NCI-H1436 treated with DMSO at 0.1 percent for 48 hours (cell line): ENCODE results near the gene STAT4.

Experiments used
- DNase-seq: peaks from one replicate; lab custom pipeline; 2025; lab: John Stamatoyannopoulos, UW

Gene STAT4

DNA sequence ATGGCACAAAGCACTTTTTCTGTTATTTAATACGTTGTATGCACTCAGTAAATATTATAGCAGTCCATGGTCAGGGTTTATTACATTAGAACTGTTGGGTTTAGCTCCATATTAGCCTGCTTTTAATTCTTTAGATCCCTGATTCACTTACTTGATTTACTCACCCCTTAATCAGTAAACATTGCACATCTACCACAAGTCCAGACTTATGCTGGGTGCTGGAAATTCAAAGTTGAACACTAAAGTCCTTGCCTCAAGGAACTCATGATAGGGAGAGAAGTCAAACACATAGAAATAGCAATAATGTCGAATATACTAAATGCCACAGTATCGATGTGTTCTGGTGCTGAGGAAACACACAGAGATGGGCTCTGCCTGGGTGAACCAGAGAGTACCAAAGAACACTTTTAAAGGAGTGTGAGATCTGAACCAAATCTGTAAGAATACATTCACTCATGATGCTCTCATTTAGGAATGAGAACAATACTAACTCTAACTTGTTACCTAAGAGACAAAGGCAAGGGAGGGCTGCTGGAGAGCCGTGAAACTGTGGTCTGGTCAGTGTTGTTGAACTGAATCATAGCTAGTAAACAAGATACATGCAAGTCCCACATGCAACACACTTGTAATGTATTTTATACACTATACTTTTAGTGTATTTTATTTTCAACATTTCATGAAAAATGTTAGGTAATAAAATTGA, 4.9 kb downstream of the STAT4 start:
- DNase-seq, result no peak

DNA sequence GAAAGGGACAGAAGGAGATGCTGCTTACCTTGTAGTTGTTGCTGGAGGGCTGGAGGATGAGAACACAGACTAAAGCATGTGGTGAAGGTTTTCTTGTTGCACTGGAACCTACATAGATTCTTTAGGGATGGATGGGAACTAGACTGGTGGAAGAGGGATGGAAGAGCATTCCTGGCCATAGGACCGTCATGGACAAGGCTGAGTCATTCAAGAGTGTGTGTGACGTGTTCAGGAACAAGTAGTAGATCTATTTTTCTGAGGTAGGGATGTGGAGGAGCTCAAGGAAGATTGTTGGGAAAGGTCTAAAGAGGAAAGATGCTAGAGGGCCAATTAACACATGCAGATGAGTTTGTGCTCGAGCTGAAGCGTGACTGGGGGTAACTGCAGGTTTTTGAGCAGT, 6.6 kb downstream of the STAT4 start:
- DNase-seq, result no peak

DNA sequence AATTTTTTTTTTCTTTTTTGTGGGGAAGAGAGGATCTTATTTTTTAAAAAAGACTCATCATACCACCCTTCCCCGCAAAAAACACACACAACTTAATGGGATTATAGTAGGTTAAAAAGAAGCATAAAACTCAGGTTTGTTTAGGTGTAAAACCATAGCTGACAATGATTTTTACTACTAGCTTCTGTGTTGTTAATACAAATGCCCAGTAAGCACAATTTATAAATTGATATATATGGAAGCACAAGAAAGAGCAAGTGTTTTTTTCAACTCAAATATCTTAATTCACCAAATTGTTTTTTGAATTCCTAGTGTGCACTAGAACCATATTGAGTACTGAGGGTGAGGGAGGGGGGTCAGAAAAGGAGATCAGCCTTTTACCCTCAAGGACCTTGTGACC, 7.0 kb downstream of the STAT4 start:
- no peak for DNase-seq

DNA sequence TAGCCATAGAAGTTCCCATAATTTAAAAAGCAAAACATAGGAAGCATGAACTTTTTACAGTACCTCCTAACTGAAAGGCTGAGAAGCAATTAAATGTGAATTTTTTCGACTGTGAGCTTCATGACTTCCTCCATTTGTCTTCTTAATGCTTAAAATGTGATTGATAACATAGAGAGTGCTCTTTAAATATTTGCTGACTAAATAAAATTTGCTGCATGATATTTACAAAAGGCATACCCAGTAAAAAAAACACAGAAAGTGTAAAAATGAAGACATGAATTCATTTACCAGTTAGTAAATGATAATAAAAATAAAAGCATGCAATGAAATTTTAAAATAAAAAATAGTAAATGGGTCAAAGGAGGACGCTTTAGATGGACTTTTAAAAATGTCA, 21.9 kb downstream of the STAT4 start:
- no peak for DNase-seq

DNA sequence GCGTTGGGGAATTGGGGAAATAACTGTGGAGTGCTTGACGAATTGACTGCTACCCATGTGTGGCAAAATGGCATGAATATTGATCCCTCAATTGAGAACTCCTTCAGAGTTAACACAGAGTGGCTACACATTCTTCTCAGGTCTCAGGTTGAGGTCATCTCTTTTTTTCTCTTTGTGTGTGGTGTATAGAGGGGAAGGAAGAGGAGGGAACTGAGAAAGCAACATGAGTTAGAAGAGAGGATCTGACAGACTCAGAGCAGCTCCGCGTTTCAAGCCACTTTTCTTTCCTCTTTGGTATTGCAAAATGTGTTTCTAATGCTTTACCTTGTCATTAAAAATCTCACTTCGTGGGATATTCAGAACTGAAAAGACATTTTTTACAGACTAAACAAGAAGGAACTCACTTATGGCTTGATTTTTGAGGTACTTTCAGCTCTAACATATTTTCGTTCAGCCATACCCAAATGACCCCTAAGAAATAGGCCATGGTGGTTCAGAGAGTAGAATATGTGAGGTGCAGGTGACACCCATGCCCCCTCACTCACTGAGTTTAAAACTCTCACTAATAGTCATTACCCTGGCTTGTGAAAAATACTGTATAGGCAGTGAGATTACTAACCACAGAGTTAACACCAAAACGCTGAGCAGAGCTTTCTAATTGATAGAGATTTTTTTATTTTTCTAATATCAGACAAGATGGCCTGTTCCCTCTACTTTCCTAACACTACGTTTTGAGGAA, 22.5 kb downstream of the STAT4 start:
- DNase-seq, result no peak

DNA sequence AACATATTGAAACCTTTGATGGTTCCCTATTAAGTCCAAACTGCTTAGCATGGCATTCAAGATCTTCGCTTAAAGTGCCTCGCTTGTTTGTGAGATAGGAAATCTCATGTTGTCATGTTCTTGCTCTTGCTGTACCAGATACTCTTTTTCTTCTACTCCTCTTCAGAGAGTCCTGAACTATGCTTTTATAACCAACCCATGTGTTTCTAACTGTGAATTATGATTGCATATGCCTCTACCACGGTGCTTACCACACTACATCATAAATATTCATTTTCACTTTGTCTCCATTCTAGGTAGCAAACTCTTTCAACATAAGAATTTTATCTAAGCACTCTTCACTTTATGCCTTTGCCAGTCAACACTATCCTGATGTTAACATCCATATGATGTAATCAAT, 23.6 kb downstream of the STAT4 start:
- DNase-seq, result no peak

DNA sequence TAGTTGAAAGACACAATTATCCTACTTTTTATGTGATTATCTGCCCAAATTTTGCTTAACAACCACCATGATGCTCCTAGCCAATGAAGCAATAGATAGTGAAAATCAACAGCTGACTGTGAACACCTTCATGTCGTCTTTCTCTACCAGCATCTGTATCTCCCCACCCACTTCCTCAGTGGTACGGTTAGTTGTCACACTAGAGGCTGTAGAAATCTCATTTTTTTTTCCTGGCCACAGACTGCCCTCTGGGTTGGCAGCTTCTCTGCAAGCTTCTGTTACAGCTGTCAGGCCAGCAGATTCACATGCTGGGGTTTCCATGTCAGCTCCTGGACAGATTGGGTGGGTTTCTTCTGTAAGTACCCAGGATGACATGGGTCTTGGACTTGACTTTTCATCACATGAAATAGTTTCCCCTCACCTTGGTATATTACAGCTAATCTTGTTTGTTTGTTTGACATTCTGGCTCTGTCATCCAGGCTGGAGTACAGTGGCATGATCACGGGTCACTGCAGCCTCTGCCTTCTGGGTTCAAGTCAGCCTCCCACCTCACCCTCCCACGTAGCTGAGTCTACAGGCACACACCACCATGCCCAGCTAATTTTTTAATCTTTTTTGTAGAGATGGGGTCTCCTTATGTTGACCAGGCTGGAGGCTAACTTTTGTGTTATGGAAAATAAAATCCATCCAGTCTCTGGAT, 24.3 kb downstream of the STAT4 start:
- no peak for DNase-seq

DNA sequence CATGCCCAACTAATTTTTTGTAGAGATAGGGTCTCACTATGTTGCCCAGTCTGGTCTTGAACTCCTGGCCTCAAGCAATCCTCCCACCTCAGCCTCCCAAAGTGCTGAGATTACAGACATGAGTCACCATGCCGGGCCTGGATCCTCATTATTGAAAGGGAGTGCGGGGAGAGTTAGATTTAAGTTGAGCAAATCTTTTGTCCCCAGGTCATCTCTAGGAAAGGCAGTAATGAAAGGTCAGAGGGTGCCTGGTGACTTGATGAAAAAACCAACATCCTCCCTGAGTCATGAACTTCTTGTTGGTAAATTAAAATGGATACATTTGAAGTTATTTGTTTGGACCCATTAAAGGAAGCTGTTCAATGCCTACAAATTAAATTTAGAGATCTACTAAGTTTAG, 25.1 kb downstream of the STAT4 start:
- DNase-seq, result no peak

DNA sequence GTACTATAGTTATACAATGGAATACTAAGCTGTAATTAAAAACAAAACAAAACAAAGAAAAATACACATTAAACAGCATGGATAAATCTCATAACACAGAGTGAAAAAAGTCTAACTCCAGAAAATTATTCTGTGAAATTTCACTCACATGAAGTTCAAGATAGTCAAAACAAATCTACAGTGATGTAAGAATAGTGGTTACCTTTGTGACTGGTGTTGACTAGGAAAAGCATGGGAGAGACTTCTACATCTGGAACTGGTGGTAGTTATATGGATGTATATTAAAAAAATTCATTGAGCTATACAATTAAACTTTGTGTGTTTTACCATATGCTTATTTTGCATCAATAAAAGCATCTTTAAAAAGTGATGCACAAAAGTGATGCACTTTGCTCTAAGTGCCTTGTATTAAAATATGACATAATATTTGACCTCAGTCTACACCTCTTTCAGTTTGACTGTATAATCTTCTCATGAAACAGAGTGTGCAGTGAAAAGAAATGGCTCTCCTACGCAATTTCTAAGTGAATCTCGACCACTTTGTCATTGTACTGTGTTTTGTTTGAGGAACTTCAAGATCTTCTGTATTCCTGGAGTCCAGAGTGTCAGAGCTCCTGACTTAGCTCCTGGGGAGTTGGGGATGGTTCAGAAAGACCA, 28.0 kb downstream of the STAT4 start:
- no peak for DNase-seq

DNA sequence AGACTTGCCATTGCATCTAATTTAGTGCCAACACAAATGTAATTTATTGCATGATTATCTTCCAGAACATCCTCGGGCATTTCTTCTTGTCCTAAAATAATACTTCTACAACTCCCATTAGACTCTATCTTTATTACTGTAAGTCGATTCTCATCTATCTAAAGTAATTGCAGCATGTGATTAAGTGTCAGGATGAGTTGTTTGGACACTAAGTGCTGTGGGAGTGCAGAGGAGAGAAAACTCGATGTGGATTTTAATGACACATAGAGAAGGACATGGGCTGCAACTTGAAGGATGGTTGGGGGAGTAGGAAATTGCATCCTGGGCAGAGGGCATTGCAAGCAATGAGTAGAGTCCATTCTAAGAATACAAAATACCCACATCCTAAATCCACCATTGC, 33.5 kb downstream of the STAT4 start:
- DNase-seq, result no peak

DNA sequence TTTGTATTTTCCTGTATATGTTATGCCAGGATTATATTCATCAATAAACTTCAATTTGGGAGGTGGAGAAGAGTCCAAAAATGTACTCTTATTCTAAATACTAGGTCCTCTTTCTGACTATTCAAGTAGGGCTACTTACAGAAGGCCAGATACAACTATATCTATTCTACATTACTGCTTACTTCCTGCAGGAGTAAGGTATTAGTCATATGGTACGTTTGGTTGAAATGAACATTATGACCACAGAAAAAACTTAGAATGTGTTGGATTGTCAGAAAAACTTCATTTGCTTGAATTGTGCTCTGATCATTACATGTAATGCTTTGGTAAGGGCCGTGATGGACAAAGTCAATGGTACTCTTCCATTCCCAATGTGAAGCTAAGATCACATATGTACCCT, 35.0 kb downstream of the STAT4 start:
- no peak for DNase-seq

DNA sequence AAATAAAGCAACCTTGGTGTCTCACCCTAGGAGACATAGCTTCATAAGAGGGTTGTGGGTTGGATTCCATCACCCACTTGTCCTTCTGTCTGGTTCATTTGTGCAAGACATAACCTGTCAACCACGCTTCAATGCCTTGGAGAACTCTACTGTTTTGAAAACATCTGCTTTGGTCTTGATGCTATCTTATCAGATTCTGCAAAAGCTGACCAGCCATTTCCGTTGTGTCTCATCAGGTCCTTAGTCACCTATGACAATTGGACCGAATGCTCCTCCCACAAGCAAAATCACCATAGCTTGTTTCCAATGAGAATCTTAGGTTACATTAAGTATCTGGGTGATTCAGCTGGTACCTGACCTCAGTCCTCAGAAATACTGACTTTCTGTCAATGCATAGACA, 35.4 kb downstream of the STAT4 start:
- no peak for DNase-seq

DNA sequence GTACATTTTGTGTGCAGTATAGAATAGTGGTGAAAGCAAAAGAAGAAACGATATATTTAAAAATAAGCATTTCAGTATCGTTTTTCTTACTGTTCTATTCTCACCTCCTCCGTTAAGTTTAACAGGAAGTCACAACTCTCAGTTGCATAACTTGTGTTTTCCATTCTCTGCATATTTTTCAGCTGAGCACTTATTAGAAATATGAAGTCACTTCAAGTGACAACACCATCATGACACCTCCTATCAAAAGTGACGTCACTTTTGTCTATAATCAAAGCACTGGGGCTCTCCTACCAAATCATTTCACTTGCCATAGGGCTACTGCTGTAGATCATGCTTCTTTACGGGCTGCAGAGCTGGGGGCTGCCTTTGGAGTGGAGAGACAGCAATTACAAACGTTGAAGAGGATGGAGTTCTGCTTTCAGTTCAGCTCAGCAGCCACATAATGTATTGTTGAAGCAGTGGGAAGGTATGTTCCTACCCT, 36.3 kb downstream of the STAT4 start:
- no peak for DNase-seq

DNA sequence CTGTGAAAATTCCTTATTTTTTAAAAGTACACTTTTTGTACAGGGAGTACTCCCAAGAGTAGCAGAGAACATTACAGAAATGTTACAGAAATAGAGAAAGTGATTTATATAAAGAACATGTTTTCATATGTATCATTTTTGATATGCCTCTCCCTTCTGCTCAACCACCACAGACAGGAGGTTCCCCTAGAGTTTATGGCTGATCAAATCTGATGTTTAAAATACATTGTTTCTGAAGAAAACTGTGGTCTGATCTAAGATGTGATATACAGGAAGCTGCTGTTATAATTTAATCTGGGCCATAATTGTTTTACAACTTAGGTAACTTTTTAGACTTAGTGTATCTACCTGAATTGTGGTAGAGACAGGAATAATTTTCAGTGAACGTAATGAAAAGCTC, 37.0 kb downstream of the STAT4 start:
- no peak for DNase-seq

DNA sequence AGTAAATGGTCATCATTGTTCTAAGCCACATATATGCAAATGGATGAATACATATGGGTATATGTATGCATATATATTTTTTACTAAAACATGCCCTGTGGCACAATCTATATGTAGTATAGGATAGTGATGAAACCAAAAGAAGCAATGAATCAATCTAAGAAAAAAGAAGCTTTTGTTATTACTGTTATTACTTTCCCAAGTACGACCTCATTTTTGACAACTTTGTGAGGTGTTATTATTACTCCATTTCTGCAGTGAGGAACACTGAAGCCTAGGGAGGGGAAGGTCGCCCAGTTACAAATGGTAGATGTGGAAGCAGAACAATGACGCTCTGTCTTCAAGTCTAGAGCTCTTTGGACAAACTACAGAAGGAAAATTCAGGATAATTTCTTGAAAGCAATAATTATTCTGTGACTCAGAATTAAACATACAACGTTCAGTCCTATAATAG, 38.3 kb downstream of the STAT4 start:
- no peak for DNase-seq

DNA sequence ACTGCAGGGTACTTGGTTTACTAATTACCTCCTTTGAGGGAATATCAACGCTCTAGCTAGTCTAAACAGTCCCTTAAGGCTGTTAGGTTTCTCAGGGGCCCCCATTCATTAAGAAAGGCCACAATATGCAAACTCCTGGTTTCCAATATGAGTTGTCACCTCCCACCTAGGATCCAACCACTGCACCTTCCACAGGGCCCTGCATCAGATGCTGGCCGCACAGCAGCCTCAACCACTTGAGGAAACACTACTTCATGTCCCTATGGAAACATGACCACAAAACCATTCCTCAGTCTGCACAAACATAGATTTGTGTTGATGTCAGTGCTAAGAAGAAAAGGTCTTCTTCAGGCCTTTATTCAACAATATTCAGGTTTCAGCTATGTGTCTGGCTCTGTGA, 40.9 kb downstream of the STAT4 start:
- DNase-seq, result no peak

DNA sequence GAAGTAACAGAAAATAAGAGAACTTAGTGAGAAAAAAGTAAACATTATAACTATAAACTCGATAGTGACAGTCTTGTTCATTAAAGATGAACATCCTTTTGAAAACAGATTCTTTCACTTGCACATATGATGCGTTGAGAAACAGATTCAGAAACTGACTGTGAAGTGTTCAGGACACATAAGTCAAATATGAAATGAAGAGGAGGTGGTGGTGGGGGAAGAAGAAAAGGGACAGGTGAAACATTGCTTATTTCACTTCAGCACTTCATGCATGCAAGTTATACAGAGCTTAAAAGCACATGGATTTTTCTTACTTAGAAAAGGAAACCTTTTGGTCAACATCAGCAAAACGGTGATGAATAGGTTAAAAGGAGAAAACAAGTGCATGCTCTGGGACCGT, 42.5 kb downstream of the STAT4 start:
- DNase-seq, result no peak

DNA sequence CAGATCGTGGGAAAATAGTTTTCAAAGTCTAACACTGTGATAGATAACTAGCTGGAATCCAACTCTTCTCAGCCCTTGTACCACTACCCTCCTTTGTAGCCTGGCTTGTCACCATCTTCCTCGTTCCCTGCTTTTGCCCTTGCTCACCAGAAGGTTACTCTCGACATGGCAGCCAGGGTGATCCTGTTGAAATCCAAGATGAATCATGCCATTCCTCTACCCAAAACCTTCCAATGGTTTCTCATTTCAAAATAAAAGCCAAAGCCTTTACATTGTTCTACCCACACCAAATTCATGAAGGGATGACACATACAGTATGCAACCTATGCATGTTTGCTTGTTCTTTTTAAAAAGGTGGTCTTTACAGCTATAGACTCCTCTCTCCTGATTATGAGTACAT, 45.7 kb downstream of the STAT4 start:
- no peak for DNase-seq

DNA sequence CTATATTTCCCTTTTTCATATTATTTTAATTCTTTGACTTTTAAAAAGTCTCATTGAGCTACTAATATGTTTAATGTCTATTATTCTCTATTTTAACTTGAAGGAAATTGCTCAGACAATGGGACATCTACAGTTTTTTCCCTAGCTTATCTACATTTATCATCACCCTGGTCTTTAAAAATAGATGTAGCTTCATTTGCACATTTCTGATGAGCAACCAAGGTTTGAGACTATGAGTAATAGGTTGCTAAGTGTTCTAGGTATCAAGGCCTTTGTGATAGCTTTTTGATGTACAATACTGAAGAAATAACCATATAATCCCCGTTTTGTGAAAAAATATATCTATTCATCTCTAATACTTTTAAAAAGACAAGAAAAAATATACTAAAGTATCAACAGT, 47.0 kb downstream of the STAT4 start:
- no peak for DNase-seq

DNA sequence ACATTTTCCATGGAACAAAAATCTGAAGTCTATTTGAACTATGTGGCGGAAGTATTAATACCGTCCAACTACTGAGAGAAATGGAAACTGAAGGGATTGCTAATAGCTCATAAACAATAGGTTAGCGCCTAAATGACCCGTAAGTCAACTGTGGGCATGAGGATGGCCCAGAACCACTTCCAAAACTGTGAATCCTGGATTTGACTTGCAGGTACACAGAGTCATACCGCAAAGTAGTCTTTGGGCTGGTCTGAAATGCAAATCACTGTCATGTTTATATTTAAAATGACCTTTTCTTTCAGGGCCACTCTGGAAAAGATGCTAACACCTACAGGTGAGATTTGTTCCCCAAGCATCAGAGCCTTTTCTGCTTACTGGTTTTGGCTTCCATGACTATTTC, 50.6 kb downstream of the STAT4 start:
- no peak for DNase-seq

DNA sequence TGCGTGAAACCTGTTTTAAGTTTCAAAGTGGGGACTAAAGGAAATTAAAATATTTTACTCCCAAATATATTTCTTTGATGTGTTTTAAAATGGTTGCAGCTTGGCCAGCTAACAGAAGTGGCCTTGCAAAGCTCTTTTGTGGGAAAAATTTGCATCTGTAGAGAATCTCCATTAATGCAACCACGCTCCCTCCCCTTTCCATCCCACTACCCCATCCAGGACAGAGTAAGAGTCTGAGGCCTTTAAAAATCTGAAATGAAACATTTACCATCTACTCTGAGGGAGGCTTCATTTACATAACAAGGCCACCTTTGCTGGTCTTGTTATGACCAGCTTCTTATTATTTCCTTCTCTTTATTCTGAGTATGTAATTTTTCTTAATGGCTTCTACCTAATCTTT, 63.5 kb downstream of the STAT4 start:
- no peak for DNase-seq

DNA sequence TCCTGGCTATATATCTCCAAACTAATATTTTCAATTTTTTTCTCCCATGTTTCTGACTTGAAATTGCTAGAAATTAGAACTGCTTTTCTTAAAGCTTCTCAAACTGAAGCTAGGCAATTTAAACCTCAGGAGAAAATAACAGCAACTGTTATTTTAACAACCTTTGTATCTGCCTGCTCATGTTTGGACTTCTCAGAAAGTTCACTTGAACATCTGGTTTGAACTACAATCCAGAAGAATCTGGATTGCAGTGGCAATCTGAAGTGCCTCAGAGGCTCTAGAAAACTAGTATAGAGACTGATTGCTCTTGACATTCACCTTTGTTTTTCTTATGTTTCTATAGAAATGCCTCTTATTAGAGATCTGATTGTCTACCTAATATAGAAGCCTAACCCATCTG, 64.1 kb downstream of the STAT4 start:
- DNase-seq, result no peak

DNA sequence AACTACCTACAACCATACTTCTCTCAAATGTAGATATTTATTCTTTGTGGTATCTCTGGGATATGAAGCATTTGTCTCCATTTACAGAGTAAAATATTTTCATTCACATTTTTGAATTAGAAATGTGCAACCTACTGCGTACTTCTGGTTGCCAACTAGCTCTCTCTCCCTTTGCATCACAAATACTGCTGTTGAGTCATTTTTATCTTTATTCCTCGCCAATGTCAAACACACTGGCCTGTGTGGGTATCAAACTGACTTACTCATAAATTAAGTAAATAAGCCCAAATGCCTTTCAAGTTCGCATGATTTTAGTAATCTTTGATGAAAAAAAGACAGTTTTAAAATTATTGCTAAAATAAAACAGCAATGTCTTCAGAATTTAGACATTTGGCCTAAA, 67.3 kb downstream of the STAT4 start:
- no peak for DNase-seq
